T-helper 17 cell (primary cell): ENCODE data around the gene NOSIP. TPM values are rescaled to one million over a fixed set of nuclear protein-coding genes. Genes with fewer than 3 reads are reported as not detected.
"Not testable (repeated sequence)": the region's sequence is repeated elsewhere in the genome, so short reads cannot be mapped to it uniquely, and the experiment has no call there.

Source experiments
- ATAC-seq: fragments of 150-1000 bp; cut with Tn5 transposase; 2 replicates; pipeline ENCODE4 v1.10.0; 2021; ENCODE audit warnings: mild to moderate bottlenecking, moderate library complexity
- DNase-seq, 3 donors: peaks; one replicate each; pipeline versions ENCODE4 v3.0.0 to v3.0.0-alpha.2; 2020 to 2021
- H3K9me3 ChIP-seq: one replicate; pipeline ENCODE4 v1.7.0; 2013; ENCODE audit warnings: low read length, mild to moderate bottlenecking; ENCODE audit not compliant: control insufficient read depth, poor library complexity, severe bottlenecking
- H3K27ac Mint-ChIP-seq: one replicate; pipeline ENCODE4 v1.8.0; 2022; ENCODE audit warnings: mild to moderate bottlenecking, moderate library complexity, mixed read lengths
- H3K27me3 Mint-ChIP-seq: one replicate; pipeline ENCODE4 v1.8.0; 2022; ENCODE audit warnings: mixed read lengths
- H3K36me3 Mint-ChIP-seq: one replicate; pipeline ENCODE4 v1.8.0; 2022; ENCODE audit warnings: low read depth, mixed read lengths
- H3K4me1 Mint-ChIP-seq: one replicate; pipeline ENCODE4 v1.8.0; 2022; ENCODE audit warnings: mild to moderate bottlenecking, mixed read lengths
- H3K4me3 Mint-ChIP-seq: one replicate; pipeline ENCODE4 v1.8.0; 2022; ENCODE audit warnings: mild to moderate bottlenecking, moderate library complexity, mixed read lengths
- total RNA-seq, 4 donors: library from RNA in 2 of 4; stranded (reverse) in 2 of 4; gene quantifications; one replicate each; pipeline ENCODE4 v1.2.3 and lab custom pipeline; 2022 to 2026

NOSIP gene
- total RNA-seq (100 to 1,000 TPM; 161 to 195 TPM), total RNA-seq (lab: John Stamatoyannopoulos, UW) (76.7 to 117 reads per million in 2 donors)

GRCh38 chr19:49580264-49581006 is at the start of gene NOSIP:
Gene NOSIP (minus strand): TSS chr19:49580556. CDS start chr19:49560691, 19,865 bp downstream.
- no peaks in the 10 kb centered on the region for H3K27me3 Mint-ChIP-seq
- peak within 1 kb of the TSS; percentile 93 for H3K27ac Mint-ChIP-seq
- peak; percentile 86 to 92 (median 91) for DNase-seq
- peak within 1 kb of the TSS; percentile 99 for H3K4me3 Mint-ChIP-seq
- peak; percentile 99 for ATAC-seq
- H3K36me3 Mint-ChIP-seq = peaks cover 2% of the 10 kb centered on the region
- H3K4me1 Mint-ChIP-seq = peaks cover 22% of the 10 kb centered on the region
- no peaks in the 10 kb centered on the region for H3K9me3 ChIP-seq

GRCh38 chr19:49629659-49630058 is 49.3 kb upstream of the NOSIP start:
- Mint-ChIP-seq H3K27ac (no peak overlapping the region), H3K36me3 (no peaks in the 10 kb centered on the region), H3K27me3 (no peaks in the 10 kb centered on the region), H3K4me3 (no peak overlapping the region), H3K4me1 (peaks cover 2% of the 10 kb centered on the region)
- H3K9me3 ChIP-seq = no peaks in the 10 kb centered on the region
- ATAC-seq (no peak), DNase-seq (no peak)

GRCh38 chr19:49626226-49626625 is 45.9 kb upstream of the NOSIP start:
- ATAC-seq (no peak), DNase-seq (no peak)
- H3K9me3 ChIP-seq = no peaks in the 10 kb centered on the region
- Mint-ChIP-seq H3K27me3 (no peaks in the 10 kb centered on the region), H3K4me1 (peaks cover 9% of the 10 kb centered on the region), H3K4me3 (no peak overlapping the region), H3K27ac (no peak overlapping the region), H3K36me3 (peaks cover 3% of the 10 kb centered on the region)

GRCh38 chr19:49624967-49625910 is 44.9 kb upstream of the NOSIP start:
- H3K4me3 Mint-ChIP-seq = no peak overlapping the region
- peaks cover 3% of the 10 kb centered on the region for H3K36me3 Mint-ChIP-seq
- H3K27me3 Mint-ChIP-seq = no peaks in the 10 kb centered on the region
- DNase-seq (no peak), ATAC-seq (no peak)
- no peak overlapping the region for H3K27ac Mint-ChIP-seq
- peaks cover 9% of the 10 kb centered on the region for H3K4me1 Mint-ChIP-seq
- H3K9me3 ChIP-seq = no peaks in the 10 kb centered on the region

GRCh38 chr19:49617860-49618259 is 37.5 kb upstream of the NOSIP start:
- DNase-seq, H3K4me3 Mint-ChIP-seq, H3K27me3 Mint-ChIP-seq, H3K27ac Mint-ChIP-seq, H3K9me3 ChIP-seq, ATAC-seq: not testable (repeated sequence)
- Mint-ChIP-seq H3K4me1 (peaks cover 15% of the 10 kb centered on the region), H3K36me3 (peaks cover 13% of the 10 kb centered on the region)

GRCh38 chr19:49616945-49617344 is 36.6 kb upstream of the NOSIP start:
- no peak overlapping the region for H3K27ac Mint-ChIP-seq
- H3K4me3 Mint-ChIP-seq = no peak overlapping the region
- no peaks in the 10 kb centered on the region for H3K9me3 ChIP-seq
- no peak for ATAC-seq
- peaks cover 18% of the 10 kb centered on the region for H3K4me1 Mint-ChIP-seq
- no peak for DNase-seq
- H3K36me3 Mint-ChIP-seq = peaks cover 13% of the 10 kb centered on the region
- H3K27me3 Mint-ChIP-seq = no peaks in the 10 kb centered on the region

- H3K9me3 ChIP-seq = no peaks in the 10 kb centered on the region
- H3K27ac Mint-ChIP-seq = no peak overlapping the region
- peaks cover 13% of the 10 kb centered on the region for H3K36me3 Mint-ChIP-seq
- H3K27me3 Mint-ChIP-seq = no peaks in the 10 kb centered on the region
- H3K4me3 Mint-ChIP-seq = no peak overlapping the region
- DNase-seq (no peak), ATAC-seq (no peak)
- H3K4me1 Mint-ChIP-seq = peaks cover 17% of the 10 kb centered on the region
Measured at GRCh38 chr19:49616532-49616931, 36.2 kb upstream of the NOSIP start.

GRCh38 chr19:49615861-49616260 is 35.5 kb upstream of the NOSIP start:
- ATAC-seq (no peak), DNase-seq (no peak)
- no peak overlapping the region for H3K27ac Mint-ChIP-seq
- peaks cover 15% of the 10 kb centered on the region for H3K4me1 Mint-ChIP-seq
- peaks cover 13% of the 10 kb centered on the region for H3K36me3 Mint-ChIP-seq
- H3K9me3 ChIP-seq = no peaks in the 10 kb centered on the region
- no peaks in the 10 kb centered on the region for H3K27me3 Mint-ChIP-seq
- no peak overlapping the region for H3K4me3 Mint-ChIP-seq

- H3K9me3 ChIP-seq = no peaks in the 10 kb centered on the region
- Mint-ChIP-seq H3K27me3 (no peaks in the 10 kb centered on the region), H3K27ac (peak overlapping the region; percentile 87), H3K4me3 (no peak overlapping the region), H3K4me1 (peaks cover 15% of the 10 kb centered on the region), H3K36me3 (peaks cover 13% of the 10 kb centered on the region)
- ATAC-seq (peak; percentile 40), DNase-seq (no peak)
Measured at GRCh38 chr19:49614096-49614833, 33.9 kb upstream of the NOSIP start.

- Mint-ChIP-seq H3K4me3 (no peak overlapping the region), H3K36me3 (peaks cover 10% of the 10 kb centered on the region), H3K27ac (peak overlapping the region; percentile 87), H3K27me3 (no peaks in the 10 kb centered on the region), H3K4me1 (peaks cover 13% of the 10 kb centered on the region)
- no peak for DNase-seq
- no peak for ATAC-seq
- no peaks in the 10 kb centered on the region for H3K9me3 ChIP-seq
Measured at GRCh38 chr19:49613374-49613773, 33.0 kb upstream of the NOSIP start.

- no peak for ATAC-seq
- Mint-ChIP-seq H3K4me3 (no peak overlapping the region), H3K27ac (no peak overlapping the region), H3K27me3 (no peaks in the 10 kb centered on the region), H3K4me1 (peaks cover 9% of the 10 kb centered on the region), H3K36me3 (peaks cover 3% of the 10 kb centered on the region)
- no peak for DNase-seq
- no peaks in the 10 kb centered on the region for H3K9me3 ChIP-seq
Measured at GRCh38 chr19:49609499-49610092, 29.2 kb upstream of the NOSIP start.

GRCh38 chr19:49605605-49606004 is 25.2 kb upstream of the NOSIP start:
- Mint-ChIP-seq H3K4me3 (no peak overlapping the region), H3K27ac (no peak overlapping the region), H3K4me1 (peaks cover 6% of the 10 kb centered on the region), H3K36me3 (peaks cover 4% of the 10 kb centered on the region), H3K27me3 (no peaks in the 10 kb centered on the region)
- ATAC-seq (no peak), DNase-seq (no peak)
- H3K9me3 ChIP-seq = no peaks in the 10 kb centered on the region
